ENCODE measurements around the gene MAT2B. TPM values are rescaled to one million over a fixed set of nuclear protein-coding genes. Genes with fewer than 3 reads are reported as not detected.

MAT2B gene
- total and polyA plus RNA-seq, 9 of the 15 experiments (the other 6 are each of a cell fraction or from before 2014, with no cell fraction given), result 32.0 to 57.7 (median 43.6) TPM

DNA sequence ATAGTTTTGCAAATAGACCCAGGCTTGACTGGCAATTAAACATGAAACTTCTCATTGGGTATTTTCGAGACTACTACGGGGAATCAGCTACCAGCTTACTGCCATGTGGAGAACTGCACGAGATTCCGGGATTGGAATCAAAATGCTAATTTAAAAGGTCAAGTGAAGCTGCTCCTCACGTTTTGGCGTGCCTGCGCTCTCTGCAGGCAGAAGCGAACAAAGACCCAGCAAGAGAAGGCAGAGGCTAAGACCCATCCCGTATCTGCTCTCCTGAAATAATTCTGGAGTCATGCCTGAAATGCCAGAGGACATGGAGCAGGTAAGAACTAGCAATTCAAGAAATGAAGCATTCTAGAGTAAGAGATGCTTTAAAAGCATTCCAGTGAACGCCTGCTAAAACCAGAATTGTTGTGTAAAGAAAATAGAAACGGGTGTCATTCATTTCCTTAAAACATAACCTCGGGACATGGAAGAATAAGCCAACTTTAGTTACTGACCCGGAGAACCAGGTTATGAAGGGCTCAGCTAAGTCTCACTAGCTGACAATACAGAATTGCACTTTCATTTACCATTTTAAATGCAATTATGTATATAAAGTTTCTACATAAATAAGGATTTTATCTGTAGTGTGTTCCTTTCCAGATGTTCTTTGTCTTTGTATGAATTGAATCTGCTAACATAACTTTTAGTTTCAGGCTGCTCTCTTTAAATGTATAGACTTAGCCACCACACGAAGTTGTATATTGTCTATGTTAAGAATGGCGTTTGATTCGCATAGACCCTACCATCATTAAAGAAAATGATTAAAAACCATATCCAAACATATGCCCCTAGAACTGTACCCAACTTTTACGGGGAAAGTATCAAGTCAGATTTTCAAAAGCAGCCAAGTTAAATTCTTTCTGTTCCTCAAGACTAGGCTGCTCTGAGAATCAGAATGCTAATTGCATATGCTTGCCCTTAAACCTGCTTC, 2.0 kb upstream of the MAT2B start:
- POLR2A ChIA-PET, result interaction anchor here (0.5 to 4.7 kb wide), 8 partner anchors 8 to 66 kb away, joined by 3 to 44 read pairs (median 4); partner anchors contain the start of genes CCNG1, HMMR and NUDCD2
- ATAC-seq (peak; percentile 61), DNase-seq (ENCODE audit: extremely low read depth in 1 of 4, low spot score in 3 of 4) (peak; percentile 27 to 89 (median 52)), FAIRE-seq (peak; percentile 96)
- WGBS (ENCODE audit: insufficient coverage, low coverage, missing lambda C conversion rate), result under 1% methylated on average over 17 of the region's 17 CpGs
- H3K79me2 ChIP-seq (ENCODE audit: control insufficient read depth, insufficient read depth, low read length), result peaks cover 47% of the 10 kb centered on the region
- peak overlapping the region; percentile 23 to 85; a peak in 3 of 4 replicates for H3K9ac ChIP-seq (ENCODE audit: insufficient read depth in 1 of 2, low read depth in 2 of 2, low read length in 2 of 2)
- in situ Hi-C loops (cut with MboI), result loop anchor here (25.0 kb wide), 1 partner anchor 859 kb away; no protein-coding TSS in a partner anchor
- BruUV-seq (replicated peaks), result TSS peak; percentile 10
- H3K36me3 ChIP-seq (ENCODE audit: control insufficient read depth, insufficient read depth, low read length), result no peaks in the 10 kb centered on the region
- H3K27me3 ChIP-seq (ENCODE audit: control insufficient read depth in 2 of 2, insufficient read depth in 2 of 2, low read length in 2 of 2), result no peaks in the 10 kb centered on the region
- peak overlapping the region; percentile 91 for H2AFZ ChIP-seq (ENCODE audit: low read depth, low read length)
- 0 out of 2 replicates have a peak, but pooled peaks cover 3% of the 10 kb centered on the region for H4K20me1 ChIP-seq (replicated peaks; ENCODE audit: control insufficient read depth, insufficient read depth, low read length)
- CTCF ChIA-PET (ENCODE audit: low intra/inter-chr PET ratio), result no interaction called here
- peaks cover 4 to 5% of the 10 kb centered on the region in 2 experiments; a peak in 3 of 5 replicates for H3K4me1 ChIP-seq (replicated peaks in 1 of 2; ENCODE audit: control insufficient read depth in 2 of 2, insufficient read depth in 2 of 2, low read length in 2 of 2)
- peak overlapping the region; percentile 65 for H3K4me3 ChIP-seq
- no peaks in the 10 kb centered on the region for H3K9me1 ChIP-seq (ENCODE audit: control insufficient read depth, insufficient read depth, low read length)
- no peaks in the 10 kb centered on the region for H3K9me3 ChIP-seq (replicated peaks; ENCODE audit: control insufficient read depth, insufficient read depth, low read depth, low read length)
- H3K27ac ChIP-seq (ENCODE audit: extremely low read depth, low read depth, low read length), result peak overlapping the region; percentile 87
- intact Hi-C loops (cut with micrococcal nuclease), result loop anchor here (1.0 kb wide), 1 partner anchor 66 kb away; the partner anchor contains the start of gene CCNG1
- H3K4me2 ChIP-seq (ENCODE audit: insufficient read depth, low read length), result peak overlapping the region; percentile 88
- TF ChIP-seq, protein P1, sequence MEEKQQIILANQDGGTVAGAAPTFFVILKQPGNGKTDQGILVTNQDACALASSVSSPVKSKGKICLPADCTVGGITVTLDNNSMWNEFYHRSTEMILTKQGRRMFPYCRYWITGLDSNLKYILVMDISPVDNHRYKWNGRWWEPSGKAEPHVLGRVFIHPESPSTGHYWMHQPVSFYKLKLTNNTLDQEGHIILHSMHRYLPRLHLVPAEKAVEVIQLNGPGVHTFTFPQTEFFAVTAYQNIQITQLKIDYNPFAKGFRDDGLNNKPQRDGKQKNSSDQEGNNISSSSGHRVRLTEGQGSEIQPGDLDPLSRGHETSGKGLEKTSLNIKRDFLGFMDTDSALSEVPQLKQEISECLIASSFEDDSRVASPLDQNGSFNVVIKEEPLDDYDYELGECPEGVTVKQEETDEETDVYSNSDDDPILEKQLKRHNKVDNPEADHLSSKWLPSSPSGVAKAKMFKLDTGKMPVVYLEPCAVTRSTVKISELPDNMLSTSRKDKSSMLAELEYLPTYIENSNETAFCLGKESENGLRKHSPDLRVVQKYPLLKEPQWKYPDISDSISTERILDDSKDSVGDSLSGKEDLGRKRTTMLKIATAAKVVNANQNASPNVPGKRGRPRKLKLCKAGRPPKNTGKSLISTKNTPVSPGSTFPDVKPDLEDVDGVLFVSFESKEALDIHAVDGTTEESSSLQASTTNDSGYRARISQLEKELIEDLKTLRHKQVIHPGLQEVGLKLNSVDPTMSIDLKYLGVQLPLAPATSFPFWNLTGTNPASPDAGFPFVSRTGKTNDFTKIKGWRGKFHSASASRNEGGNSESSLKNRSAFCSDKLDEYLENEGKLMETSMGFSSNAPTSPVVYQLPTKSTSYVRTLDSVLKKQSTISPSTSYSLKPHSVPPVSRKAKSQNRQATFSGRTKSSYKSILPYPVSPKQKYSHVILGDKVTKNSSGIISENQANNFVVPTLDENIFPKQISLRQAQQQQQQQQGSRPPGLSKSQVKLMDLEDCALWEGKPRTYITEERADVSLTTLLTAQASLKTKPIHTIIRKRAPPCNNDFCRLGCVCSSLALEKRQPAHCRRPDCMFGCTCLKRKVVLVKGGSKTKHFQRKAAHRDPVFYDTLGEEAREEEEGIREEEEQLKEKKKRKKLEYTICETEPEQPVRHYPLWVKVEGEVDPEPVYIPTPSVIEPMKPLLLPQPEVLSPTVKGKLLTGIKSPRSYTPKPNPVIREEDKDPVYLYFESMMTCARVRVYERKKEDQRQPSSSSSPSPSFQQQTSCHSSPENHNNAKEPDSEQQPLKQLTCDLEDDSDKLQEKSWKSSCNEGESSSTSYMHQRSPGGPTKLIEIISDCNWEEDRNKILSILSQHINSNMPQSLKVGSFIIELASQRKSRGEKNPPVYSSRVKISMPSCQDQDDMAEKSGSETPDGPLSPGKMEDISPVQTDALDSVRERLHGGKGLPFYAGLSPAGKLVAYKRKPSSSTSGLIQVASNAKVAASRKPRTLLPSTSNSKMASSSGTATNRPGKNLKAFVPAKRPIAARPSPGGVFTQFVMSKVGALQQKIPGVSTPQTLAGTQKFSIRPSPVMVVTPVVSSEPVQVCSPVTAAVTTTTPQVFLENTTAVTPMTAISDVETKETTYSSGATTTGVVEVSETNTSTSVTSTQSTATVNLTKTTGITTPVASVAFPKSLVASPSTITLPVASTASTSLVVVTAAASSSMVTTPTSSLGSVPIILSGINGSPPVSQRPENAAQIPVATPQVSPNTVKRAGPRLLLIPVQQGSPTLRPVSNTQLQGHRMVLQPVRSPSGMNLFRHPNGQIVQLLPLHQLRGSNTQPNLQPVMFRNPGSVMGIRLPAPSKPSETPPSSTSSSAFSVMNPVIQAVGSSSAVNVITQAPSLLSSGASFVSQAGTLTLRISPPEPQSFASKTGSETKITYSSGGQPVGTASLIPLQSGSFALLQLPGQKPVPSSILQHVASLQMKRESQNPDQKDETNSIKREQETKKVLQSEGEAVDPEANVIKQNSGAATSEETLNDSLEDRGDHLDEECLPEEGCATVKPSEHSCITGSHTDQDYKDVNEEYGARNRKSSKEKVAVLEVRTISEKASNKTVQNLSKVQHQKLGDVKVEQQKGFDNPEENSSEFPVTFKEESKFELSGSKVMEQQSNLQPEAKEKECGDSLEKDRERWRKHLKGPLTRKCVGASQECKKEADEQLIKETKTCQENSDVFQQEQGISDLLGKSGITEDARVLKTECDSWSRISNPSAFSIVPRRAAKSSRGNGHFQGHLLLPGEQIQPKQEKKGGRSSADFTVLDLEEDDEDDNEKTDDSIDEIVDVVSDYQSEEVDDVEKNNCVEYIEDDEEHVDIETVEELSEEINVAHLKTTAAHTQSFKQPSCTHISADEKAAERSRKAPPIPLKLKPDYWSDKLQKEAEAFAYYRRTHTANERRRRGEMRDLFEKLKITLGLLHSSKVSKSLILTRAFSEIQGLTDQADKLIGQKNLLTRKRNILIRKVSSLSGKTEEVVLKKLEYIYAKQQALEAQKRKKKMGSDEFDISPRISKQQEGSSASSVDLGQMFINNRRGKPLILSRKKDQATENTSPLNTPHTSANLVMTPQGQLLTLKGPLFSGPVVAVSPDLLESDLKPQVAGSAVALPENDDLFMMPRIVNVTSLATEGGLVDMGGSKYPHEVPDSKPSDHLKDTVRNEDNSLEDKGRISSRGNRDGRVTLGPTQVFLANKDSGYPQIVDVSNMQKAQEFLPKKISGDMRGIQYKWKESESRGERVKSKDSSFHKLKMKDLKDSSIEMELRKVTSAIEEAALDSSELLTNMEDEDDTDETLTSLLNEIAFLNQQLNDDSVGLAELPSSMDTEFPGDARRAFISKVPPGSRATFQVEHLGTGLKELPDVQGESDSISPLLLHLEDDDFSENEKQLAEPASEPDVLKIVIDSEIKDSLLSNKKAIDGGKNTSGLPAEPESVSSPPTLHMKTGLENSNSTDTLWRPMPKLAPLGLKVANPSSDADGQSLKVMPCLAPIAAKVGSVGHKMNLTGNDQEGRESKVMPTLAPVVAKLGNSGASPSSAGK (IDR thresholded peaks at IDR 0.05), result peak; percentile 27; the same call in 1 of the 2 replicates
- peak; percentile 37; the same call in 1 of the 2 replicates for TF ChIP-seq FOXM1 (IDR thresholded peaks at IDR 0.05; ENCODE audit: low read depth)
- TF ChIP-seq FOXM1 (CRISPR knock-in tag; IDR thresholded peaks at IDR 0.05; ENCODE audit: low read depth), result no peak
- TF ChIP-seq GABPA (tag; conservative IDR thresholded peaks at IDR 0.05; ENCODE audit: low read depth), result 0 out of 2 replicates have a peak, but pooled peaks have one; percentile 24
- TF ChIP-seq XRCC5 (IDR thresholded peaks at IDR 0.05; ENCODE audit: low read depth, low read length), result no peak
- peak in 1 of 2 experiments; percentile 52; a peak in 1 of 4 replicates for TF ChIP-seq SIN3A (IDR thresholded peaks at IDR 0.05; ENCODE audit: borderline replicate concordance in 2 of 2, control insufficient read depth in 1 of 2, low read depth in 2 of 2, low read length in 2 of 2)

Measured in K562 (cell line).